Posterior vena cava (tissue), 2 donors: ENCODE measurements around the gene NAV2. TPM values are rescaled to one million over a fixed set of nuclear protein-coding genes. Genes with fewer than 3 reads are reported as not detected.

Experiments used
- DNase-seq: peaks from one replicate; pipeline ENCODE4 v3.0.0-alpha.2; 2020; ENCODE audit warnings: low spot score
- intact Hi-C, 2 donors: fragments of 100-400 bp; cut with DNase I; formaldehyde crosslinking; loops; one replicate each; pipeline versions ENCODE4 v1.14.1 to v1.14.2; 2022 to 2023
- microRNA-seq, 2 donors: library from miRNA; unstranded; fragments of <30 nt; microRNA quantifications; one replicate each; pipeline ENCODE4 v1.2.0, GENCODE V29; 2020 to 2021; ENCODE audit warnings: borderline microRNAs expressed in 2 of 2
- total RNA-seq, 2 donors: library from RNA; stranded (reverse); fragmentation: NEBNext Ultra II Directional; extraction: Animal tissue kit (Norgen Biotek cat#: 25700); gene quantifications; one replicate each; pipeline ENCODE4 v1.2.1, GENCODE V29; 2021
- donor health status: DM: yes; HTN: yes; CAD: no.
- donor health status: DM: yes; HTN: yes; CAD: no.

The NAV2 gene
- total RNA-seq, 2 donors from 2014 or later, result 69.2 to 108 TPM

GRCh38 chr11:20163783-20164481 lies 451.3 kb downstream of the NAV2 start:
- DNase-seq, result no peak
- intact Hi-C loops, result no loop called here

Small RNAs within 50 kb of the gene (microRNA-seq; reads per million reads assigned to microRNA genes)
- gene MIR4694, result 0 reads per million in 2 donors
